ENCODE data around the gene C9orf85.
"Not testable (repeated sequence)": the region's sequence is repeated elsewhere in the genome, so short reads cannot be mapped to it uniquely, and the experiment has no call there.

C9orf85 gene

DNA sequence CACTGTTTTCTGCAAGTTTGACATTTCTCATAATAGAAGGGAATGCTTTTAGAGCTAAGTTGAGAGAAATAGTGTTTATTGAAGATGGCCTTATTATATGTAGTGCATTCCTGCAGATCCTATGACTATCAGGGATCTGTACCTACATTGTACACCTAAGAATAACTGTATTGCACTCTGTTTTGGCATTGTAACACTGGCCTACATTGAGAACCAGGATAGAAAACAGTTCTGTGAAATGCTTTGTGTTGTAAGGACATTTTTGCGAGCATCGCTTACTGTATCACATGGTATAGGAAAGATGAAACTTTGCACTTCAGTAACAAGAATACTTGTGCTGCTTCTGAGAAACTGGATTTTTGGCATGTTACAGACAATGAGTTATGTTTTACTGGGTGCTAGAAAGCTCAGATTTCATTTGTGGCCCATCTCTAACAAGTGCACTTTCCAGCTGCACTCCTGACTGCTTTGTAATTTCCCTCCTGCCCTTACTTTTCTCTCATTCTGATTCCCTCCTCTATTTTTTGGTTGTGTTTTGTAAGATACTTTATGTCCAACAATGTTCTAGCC is 30.6 kb downstream of the C9orf85 start:
- no peak for DNase-seq (ENCODE audit: low read depth in 2 of 2)

DNA sequence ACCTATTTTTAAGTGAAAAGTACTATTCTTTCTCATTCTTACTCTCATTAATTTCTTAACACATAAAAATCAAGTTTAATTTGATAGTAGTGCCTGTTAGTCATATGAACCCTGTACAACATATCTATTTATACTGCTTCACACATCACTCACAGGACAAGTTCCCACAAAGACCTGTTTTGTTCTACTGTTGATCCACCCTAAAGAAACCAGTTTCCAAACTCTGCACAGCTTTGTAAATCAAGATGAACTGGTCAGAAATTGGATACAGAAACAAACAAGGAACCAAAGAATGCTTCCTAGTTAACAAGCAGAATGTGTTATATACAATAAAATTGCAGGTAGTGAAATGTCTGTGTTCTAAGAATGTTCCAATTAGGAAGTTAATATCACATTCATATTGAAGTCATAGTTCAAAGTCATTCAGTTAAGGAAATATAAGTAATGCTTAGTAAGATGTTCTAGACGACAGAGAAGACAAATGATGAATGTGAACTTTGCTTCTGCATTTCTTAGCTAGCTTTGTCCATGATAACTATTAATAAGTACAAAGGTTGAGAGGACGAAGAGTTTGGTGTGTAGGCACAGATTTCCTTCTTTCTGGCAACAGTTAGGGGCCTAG is 33.4 kb downstream of the C9orf85 start:
- DNase-seq (ENCODE audit: low read depth in 2 of 2), result no peak

DNA sequence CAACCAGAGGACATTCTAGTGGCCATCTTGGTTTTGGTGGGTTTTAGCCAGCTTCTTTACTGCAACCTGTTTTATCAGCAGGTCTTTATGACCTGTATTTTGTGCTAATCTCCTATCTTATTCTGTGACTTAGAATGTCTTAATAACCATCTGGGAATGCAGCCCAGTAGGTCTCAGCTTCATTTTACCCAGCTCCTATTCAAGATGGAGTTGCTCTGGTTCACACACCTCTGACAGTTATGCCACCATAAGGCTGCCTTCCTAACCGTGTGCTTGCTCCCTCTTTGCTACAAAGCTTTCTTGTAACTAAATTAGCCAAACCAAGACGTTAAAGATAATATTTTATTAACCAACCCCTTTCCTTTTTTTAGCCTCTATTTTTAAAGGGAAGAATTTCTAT is 43.2 kb downstream of the C9orf85 start:
- not testable (repeated sequence) for DNase-seq (ENCODE audit: low read depth in 2 of 2)

DNA sequence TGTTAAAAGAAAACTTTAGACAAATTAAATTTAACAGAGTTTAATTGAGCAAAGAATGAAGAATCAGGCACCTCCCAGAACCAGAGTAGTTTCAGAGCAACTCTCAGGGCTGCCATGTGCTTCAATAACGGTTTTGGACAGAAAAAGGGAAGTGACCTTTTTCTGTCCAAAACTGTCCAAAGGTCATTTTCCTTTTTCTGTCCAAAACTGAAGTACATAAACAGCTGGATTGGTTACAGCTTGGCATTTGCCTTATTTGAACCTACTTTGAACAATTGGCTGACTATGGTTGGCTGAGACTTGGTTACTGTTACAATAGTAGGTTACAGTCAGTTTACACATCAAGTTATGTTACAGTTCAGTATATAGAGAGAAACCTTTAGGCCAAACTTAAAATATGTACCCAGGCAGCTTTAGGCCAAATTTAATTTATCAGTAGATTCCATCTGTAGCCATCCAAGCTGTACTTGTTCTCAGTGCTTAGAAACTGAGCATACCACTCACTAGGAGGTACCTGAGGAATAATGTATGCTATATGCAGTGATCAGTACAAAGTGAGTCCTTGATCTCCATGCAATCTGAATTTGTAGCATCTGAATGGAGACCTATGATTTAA is 44.0 kb downstream of the C9orf85 start:
- no peak for DNase-seq (ENCODE audit: low read depth in 2 of 2)

DNA sequence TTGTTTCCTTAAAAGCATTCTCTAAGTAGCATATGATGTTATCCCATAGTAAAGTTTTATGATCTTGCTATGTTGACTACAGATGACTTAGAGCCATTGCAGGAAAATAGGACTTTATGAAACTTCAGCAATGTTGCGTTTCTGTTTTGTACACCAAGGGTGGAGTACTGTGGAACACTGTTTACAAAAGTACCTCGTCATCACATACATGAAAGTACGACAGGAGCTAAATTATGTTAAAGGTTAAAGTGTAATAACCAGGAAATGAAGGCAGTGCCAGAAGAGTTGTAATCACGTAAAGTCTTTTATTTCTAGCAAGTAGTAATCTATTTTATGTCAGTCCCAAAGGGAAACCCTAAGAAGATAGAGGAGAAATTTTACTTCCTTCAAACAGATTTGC is 50.9 kb downstream of the C9orf85 start:
- DNase-seq (ENCODE audit: low read depth in 2 of 2), result no peak

DNA sequence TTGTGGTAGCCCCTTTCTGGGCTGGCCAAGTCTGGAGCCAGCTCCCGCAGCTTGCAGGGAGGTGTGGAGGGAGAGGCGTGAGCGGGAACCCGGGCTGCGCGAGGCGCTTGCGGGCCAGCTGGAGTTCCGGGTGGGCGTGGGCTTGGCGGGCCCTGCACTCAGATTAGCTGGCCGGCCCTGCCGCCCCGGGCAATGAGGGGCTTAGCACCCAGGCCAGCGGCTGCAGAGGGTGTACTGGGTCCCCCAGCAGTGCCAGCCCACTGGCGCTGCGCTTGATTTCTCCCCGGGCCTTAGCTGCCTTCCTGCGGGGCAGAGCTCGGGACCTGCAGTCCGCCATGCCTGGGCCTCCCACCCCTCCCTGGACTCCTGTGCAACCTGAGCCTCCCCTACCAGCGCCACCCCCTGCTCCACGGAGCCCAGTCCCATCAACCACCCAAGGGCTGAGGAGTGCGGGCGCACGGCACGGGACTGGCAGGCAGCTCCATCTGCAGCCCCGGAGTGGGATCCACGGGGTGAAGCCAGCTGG is 52.1 kb downstream of the C9orf85 start:
- not testable (repeated sequence) for DNase-seq (ENCODE audit: low read depth in 2 of 2)

DNA sequence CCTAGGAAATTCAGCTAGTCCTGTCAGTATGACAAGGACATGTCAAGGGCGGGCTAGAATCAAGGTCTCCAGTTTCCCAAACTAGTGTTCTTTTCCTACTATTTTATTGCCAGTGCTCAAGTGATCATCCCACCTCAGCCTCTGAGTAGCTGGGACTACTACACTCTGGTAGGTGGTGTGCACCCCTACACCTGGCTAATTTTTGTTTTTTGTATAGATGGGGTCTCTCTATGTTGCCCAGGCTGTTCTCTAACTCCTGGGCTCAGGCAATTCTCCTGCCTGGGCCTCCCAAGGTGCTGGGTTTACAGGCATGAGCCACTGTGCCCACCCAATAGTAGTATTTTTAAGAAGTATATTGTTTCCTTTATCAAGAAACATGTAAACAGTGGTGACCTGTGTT is 54.0 kb downstream of the C9orf85 start:
- DNase-seq (ENCODE audit: low read depth in 2 of 2), result no peak

DNA sequence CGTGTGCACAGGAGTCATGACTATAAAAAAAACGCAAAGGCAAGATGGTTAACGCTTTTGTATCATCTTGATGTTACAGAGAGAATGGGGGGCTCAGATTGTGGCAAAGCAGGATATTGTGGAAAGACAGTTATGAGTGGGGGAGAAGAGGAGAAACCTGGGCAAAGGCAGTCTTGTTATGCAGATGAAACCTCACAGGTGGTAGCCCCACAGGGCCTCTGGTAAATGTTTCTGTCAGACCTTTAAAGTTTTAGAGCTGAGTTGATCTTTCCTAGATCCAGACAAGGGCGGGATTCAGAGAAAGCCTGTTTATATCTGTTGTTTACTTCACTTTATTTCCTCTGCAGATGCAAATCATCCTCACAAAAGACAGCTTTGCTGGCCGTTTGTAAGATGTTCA is 55.2 kb downstream of the C9orf85 start:
- no peak for DNase-seq (ENCODE audit: low read depth in 2 of 2)

DNA sequence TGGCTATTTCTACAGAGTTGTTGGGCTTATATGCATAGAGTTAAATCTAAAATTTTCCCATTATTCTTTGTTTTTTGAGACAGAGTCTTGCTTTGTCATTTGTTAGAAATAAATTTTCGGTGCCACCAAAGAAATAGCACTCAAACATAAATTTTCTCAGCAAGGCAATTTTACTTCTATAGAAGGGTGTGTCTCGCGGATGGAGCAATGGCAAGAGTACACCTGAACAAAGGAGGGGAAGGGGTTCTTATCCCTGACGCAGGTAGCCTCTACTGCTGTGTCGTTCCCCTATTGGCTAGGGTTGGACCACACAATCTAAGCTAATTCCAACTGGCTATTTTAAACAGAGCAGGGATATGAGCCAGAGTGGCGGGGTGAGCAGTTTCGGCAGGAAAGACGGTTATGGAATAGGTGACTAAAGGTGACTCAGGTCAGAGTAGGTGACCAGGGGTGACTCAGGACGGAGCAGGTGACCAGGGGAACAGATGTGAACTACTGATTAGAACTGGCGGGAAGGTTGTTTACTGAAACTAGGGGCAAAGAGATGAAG is 57.2 kb downstream of the C9orf85 start:
- no peak for DNase-seq (ENCODE audit: low read depth in 2 of 2)

DNA sequence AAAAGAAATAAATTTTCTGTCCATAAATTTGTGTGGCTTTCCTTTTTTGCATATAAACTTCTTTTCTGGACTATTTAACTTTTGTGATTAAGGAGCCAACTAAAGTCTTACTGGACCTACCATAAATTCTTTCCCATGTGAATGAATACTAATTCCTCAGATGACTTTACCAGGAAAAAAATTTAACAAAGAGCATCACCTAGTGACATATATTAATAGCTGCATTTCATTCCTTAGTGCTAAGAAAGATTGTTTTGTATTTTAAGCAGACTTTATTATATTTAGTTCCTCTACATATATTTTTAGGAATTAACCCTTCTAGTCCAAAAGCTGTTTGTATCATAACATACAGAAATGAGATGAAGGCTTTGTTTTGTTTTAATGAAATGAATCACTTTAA is 64.4 kb downstream of the C9orf85 start:
- no peak for DNase-seq (ENCODE audit: low read depth in 2 of 2)

DNA sequence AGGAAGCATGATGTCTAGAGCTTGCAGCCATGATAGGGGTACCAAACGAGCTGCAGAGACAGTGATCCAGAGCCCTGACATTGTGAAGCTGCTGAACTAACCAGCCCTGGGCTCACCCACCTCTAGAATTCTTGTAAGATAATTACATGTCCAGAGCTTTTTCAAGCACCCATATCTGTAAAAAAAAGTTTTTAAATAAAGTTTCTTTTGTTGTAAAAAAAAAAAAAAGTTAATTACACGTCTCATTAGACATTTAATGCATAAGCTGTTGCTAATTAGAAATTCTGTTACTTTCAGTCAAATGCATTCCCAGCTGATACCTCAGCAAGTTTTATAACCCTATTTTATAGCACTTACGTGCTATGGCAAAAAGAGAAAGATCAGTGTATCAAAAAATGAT is 65.6 kb downstream of the C9orf85 start:
- DNase-seq (ENCODE audit: low read depth in 2 of 2), result no peak

DNA sequence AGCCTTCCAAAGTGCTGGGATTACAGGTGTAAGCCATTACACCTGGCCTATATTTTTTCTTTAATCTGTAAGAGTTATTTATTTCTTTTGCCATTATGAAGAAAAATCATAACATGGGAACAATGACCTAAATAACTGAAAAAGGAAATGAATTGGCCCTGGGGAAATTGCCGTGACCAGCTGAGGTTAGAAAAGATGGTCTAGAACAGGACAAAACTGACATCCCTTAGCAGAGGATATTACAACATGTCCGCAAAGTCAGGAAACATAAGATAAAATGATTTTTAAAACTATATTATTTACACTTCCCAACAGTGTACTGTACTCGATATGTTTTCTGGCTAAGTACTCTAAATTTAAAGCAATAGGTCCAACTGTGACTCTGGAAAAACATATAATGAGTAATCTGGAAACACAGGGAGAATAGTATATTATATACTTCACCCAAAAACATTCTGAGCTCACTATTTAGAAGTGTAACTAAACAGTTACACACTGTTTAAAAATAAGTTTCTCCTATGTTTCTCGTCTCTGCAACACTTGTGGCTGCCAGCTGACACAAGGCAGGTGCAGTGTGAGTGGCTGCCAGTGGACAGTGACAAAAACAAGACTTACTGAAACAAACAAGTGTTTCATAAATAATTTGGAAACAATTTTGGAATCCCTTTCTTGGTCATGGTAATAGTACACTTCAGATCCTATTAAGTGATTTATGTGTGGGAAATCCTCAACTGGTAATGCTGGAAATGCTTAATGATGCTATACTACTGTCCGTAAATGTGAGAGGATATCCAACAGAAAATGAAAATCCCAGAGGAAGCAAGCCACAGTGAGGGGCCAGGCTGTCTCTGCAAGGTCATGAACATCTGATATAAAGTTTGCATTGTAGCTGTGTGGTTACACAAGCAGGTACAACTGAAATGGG is 69.1 kb downstream of the C9orf85 start:
- DNase-seq (ENCODE audit: low read depth in 2 of 2), result no peak

DNA sequence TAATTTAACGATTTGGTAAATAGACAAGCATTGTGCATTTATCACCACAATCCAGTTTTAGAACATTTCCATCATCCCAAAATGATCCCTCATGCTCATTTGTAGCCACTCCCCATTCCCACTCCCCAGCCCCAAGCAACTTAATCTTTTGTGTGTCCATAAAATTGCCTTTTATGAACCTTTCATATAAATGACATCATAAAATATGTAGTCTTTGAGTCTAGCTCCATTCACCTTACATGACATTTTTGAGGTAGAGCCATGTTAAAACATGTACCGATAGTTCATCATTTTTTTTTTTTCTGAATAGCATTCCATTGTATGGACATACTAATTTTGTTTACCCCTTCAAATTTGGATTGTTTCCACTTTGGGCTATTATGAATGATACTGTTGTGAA is 70.5 kb downstream of the C9orf85 start:
- DNase-seq (ENCODE audit: low read depth in 2 of 2), result no peak

DNA sequence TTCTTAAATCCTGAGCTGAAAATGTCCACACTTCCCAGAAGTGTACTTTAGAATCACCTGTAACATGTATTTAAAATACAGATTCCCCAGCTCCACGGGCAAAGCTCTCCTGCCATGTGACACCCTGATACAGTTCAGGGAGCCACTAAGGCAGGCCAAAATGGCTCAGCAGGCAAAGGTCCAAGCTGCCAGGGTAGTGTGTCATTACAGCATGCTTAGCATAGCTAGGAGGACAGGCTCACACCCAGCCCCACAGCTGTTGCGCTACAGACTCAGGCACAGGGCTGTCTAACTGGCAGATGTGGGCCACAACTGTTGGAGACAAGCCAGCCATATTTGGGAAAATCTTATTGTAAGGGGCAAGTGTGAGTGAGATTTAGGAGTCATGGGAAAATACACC is 73.0 kb downstream of the C9orf85 start:
- DNase-seq (ENCODE audit: low read depth in 2 of 2), result no peak

DNA sequence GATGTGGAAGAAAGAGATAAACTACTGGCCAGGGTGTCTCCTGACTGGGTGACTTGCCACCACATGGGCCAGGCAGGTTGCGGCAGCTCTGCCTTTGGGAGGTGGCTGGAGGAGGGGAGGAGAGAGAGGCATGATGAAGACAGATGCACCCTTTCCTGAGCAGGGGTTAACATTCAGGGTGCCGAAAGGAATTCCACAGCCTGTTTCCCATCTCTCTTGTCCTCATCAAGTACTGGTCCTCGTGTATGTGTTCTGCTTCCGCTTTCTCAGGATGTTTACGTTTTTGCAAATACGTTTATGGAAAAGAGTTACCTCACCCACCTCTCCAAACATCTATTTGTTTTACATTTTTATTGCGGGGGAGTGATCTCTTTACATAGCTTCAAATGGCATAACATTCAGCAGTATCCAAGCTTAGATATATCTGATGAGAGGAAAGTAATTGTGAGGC is 73.4 kb downstream of the C9orf85 start:
- no peak for DNase-seq (ENCODE audit: low read depth in 2 of 2)

DNA sequence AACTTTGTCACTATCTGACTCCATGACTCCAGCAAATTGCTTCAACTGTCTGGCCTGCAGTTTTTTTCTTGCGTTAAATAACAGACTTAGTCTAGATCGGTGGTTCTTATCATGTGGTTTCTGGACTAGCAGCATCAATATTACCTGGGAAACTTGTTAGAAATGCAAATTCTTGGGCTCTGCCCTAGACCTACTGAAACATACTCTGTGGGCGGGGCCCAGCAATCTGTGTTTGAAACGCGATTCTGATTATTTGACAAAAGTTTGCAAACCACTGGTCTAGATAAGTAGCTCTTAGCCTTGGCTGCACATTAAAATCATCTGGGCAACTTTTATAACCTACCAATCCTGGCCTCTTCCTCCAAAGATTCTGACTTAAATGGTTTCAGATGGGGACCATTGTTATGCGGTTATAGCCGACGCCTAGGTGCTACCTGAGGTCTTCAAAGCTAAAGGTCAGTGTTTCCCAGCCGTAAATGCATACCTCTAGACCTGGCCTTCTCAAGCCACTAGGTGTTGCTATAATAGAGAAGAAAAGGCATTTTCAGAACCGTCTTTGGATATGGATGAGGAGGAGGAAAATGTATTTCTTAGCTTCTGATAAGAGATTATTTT is 74.0 kb downstream of the C9orf85 start:
- no peak for DNase-seq (ENCODE audit: low read depth in 2 of 2)

DNA sequence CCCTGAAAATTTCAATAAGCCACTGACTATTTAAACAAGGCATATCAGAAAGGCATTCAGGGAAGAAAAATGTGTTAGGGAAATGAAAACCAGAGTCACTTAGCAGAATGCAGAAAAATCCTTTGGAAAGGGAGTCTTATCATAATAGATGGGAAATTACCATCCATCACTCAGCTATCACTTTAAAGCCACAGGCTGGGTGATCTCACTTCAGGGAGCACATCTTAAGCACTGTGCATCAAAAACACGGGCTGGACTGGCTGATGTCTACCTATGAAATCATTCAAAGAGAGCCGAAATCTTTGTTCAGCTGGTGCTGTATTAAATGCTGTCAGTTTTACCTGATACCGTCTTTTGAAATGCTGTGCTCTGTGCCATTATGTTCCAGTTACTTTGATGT is 75.5 kb downstream of the C9orf85 start:
- DNase-seq (ENCODE audit: low read depth in 2 of 2), result no peak

DNA sequence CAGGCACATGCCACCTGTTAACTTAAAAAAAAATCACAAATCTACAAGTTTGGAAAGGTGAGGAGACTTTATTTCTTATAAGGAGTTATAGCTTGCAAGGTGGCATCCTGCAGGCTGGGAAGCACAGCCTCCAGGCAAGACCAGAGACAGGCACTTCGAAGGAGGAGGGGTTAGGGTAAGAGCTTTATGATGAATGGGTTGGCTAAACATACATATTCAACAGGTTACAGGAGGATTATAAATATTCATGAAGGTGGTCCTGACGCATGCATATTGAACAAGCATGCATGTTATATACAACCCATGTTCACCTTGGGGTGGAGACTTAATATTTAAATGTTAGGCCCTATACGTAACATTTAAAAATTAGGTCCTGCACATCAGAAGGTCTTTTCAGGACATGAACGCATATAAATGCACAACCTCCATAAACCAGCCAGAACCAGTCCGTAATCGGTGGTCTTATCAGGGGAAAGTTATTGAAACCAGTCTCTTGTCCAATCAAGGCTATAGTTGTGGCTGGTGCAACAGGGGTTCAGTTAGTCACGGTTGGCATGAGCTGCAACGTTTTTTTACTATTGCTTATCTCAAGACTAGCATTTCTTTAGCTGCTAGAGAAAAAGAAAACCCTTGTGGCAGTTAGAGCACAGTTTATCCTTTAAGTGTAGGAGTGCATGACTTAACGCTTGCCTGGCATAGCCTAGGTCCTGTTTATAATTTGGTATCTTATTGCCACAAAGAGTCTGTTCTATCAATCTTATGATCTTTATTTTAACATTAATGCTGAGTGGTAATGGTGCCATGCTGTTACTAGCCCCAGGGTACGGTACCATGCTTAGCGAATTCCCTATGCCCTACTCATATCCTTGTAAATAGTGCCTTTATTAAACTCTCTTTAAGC is 76.3 kb downstream of the C9orf85 start:
- DNase-seq (ENCODE audit: low read depth in 2 of 2), result no peak

DNA sequence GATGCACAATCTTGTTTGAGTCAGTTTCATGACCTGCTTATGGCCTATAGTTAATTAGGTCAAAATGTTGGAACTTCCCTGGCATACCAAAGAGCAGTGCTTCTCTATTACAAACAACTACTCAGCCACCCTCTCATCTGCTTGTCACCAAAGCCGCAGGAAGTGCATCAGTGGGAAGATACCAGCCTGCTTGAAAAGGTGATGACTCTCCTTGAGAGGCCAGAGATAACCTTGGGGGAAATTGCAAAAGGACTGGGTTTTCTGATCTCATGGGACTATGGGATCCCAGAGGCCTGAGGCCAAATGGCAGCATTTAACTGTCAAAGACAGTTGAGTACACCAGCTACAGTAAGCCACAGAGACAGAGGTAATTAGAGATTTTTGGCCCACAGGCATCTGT is 79.0 kb downstream of the C9orf85 start:
- DNase-seq (ENCODE audit: low read depth in 2 of 2), result no peak

DNA sequence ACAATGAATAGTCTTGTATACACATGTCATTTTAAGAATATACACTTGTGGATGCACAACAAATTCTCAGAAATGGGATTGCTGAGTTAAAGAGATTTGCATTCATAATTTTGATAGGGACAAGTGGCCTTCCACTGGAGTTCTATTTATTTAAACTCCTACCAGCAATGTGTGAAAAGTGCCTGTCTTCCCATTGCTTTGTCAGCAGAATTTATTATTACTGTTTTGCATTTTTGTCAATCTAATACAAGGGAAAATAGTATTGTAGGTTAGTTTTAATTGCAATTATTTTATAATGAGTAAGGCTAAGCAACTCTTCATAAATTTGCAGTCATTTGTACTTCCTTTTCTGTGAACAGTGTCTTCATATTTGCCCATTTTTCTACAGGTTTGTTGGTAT is 94.0 kb downstream of the C9orf85 start:
- no peak for DNase-seq (ENCODE audit: low read depth in 2 of 2)

All from stimulated activated CD4-positive, alpha-beta T cell treated with anti-CD3 and anti-CD28 coated beads, Interleukin-1b, Interleukin-23, amount 100 ng/mL, for 4 hours (primary cell).